Tibial nerve (tissue), 4 donors: ENCODE results near the gene KIF5C. TPM values are rescaled to one million over a fixed set of nuclear protein-coding genes. Genes with fewer than 3 reads are reported as not detected.

Source experiments
- DNase-seq, 2 donors: peaks; one replicate each; pipeline ENCODE4 v3.0.0-alpha.2; 2019; ENCODE audit warnings: low spot score in 2 of 2
- H3K27ac ChIP-seq, 4 donors: fragments of 200-600 bp; sonication (generic) in 3 of 4; one replicate each; pipeline ENCODE4 v1.5.1; 2017 to 2019; ENCODE audit warnings: mild to moderate bottlenecking in 1 of 4
- H3K27me3 ChIP-seq, 2 donors: fragments of 200-600 bp; sonication (generic) in 1 of 2; one replicate each; pipeline versions ENCODE4 v1.5.1 to v1.6.0; 2017 to 2019
- H3K36me3 ChIP-seq, 3 donors: fragments of 200-600 bp; sonication (generic); one replicate each; pipeline ENCODE4 v1.5.1; 2018 to 2019
- H3K4me1 ChIP-seq, 4 donors: fragments of 200-600 bp; sonication (generic) in 3 of 4; one replicate each; pipeline ENCODE4 v1.5.1; 2017 to 2019
- H3K4me3 ChIP-seq, 4 donors: fragments of 200-600 bp; sonication (generic) in 3 of 4; one replicate each; pipeline ENCODE4 v1.5.1; 2017 to 2019; ENCODE audit warnings: mild to moderate bottlenecking in 1 of 4, moderate library complexity in 1 of 4
- H3K9me3 ChIP-seq, 4 donors: fragments of 200-600 bp; sonication (generic) in 3 of 4; one replicate each; pipeline ENCODE4 v1.5.1; 2017 to 2019
- CTCF ChIP-seq, 5 experiments: fragments of 200-600 bp in 3 of 5; fragments of 450-650 bp in 2 of 5; sonication (generic) in 3 of 5; IDR thresholded peaks; one replicate each; pipeline ENCODE4 v1.5.1; 2016 to 2019; ENCODE audit warnings: antibody characterized with exemption in 5 of 5, mild to moderate bottlenecking in 3 of 5, moderate library complexity in 2 of 5
- EP300 ChIP-seq, 2 donors: sonication (generic); formaldehyde crosslinking; IDR thresholded peaks; one replicate each; pipeline ENCODE4 v1.6.1; 2017; ENCODE audit warnings: antibody characterized with exemption in 2 of 2, mild to moderate bottlenecking in 1 of 2
- POLR2A ChIP-seq, 2 donors: fragments of 450-650 bp; IDR thresholded peaks; one replicate each; pipeline ENCODE4 v1.6.1; 2017; ENCODE audit warnings: antibody characterized with exemption in 2 of 2, mild to moderate bottlenecking in 2 of 2, moderate library complexity in 2 of 2
- WGBS, 2 donors: methylation state at CpG; one replicate each; pipeline ENCODE4 v1.1.5; 2018; 5-methylcytosine and 5-hydroxymethylcytosine counted together
- total RNA-seq, 4 donors: library from RNA; depleted of rRNA; stranded (reverse); fragments of >200 nt; gene quantifications; one replicate each; pipeline ENCODE4 v1.1.0, GENCODE V29; 2016

The KIF5C gene
- total RNA-seq, 4 donors from 2014 or later, result 10.8 to 47.9 (median 23.6) TPM

GRCh38 chr2:148981324-148981723, 106.3 kb downstream of the KIF5C start:
- Histone ChIP-seq H3K4me3 (no peak overlapping the region), H3K9me3 (no peaks in the 10 kb centered on the region), H3K4me1 (peaks cover 0 to 8% (median 0%) of the 10 kb centered on the region in 4 donors), H3K36me3 (no peaks in the 10 kb centered on the region), H3K27ac (no peak overlapping the region), H3K27me3 (no peaks in the 10 kb centered on the region)
- 83 to 89% methylated on average over 6 of the region's 6 CpGs for WGBS, 2 donors
- no peak for TF ChIP-seq EP300 (IDR thresholded peaks at IDR 0.05)
- TF ChIP-seq POLR2A (IDR thresholded peaks at IDR 0.05), result no peak
- TF ChIP-seq CTCF (IDR thresholded peaks at IDR 0.05), result no peak
- DNase-seq, result no peak

- Histone ChIP-seq H3K27me3 (no peaks in the 10 kb centered on the region), H3K4me1 (peaks cover 0 to 8% (median 0%) of the 10 kb centered on the region in 4 donors), H3K4me3 (no peak overlapping the region), H3K27ac (no peak overlapping the region), H3K36me3 (no peaks in the 10 kb centered on the region), H3K9me3 (no peaks in the 10 kb centered on the region)
- TF ChIP-seq EP300 (IDR thresholded peaks at IDR 0.05), result no peak
- TF ChIP-seq POLR2A (IDR thresholded peaks at IDR 0.05), result no peak
- TF ChIP-seq CTCF (IDR thresholded peaks at IDR 0.05), result no peak
- DNase-seq, result no peak
- WGBS, 2 donors, result 87 to 92% methylated on average over 3 of the region's 3 CpGs
Observed at GRCh38 chr2:148981781-148982180, 106.8 kb downstream of the KIF5C start.

- peaks cover 0 to 8% (median 0%) of the 10 kb centered on the region in 4 donors for H3K4me1 ChIP-seq
- H3K36me3 ChIP-seq, result no peaks in the 10 kb centered on the region
- H3K4me3 ChIP-seq, result no peak overlapping the region
- no peaks in the 10 kb centered on the region for H3K9me3 ChIP-seq
- no peak overlapping the region for H3K27ac ChIP-seq
- DNase-seq, result no peak
- 78% methylated on average over 5 of the region's 5 CpGs for WGBS, 2 donors
- TF ChIP-seq EP300 (IDR thresholded peaks at IDR 0.05) (no peak), POLR2A (IDR thresholded peaks at IDR 0.05) (no peak), CTCF (IDR thresholded peaks at IDR 0.05) (no peak)
- H3K27me3 ChIP-seq, result no peaks in the 10 kb centered on the region
Observed at GRCh38 chr2:148982282-148982681, 107.3 kb downstream of the KIF5C start.

- Histone ChIP-seq H3K27me3 (no peaks in the 10 kb centered on the region), H3K36me3 (no peaks in the 10 kb centered on the region), H3K27ac (no peak overlapping the region), H3K4me1 (peaks cover 0 to 5% (median 0%) of the 10 kb centered on the region in 4 donors), H3K9me3 (no peaks in the 10 kb centered on the region), H3K4me3 (no peak overlapping the region)
- TF ChIP-seq EP300 (IDR thresholded peaks at IDR 0.05) (no peak), POLR2A (IDR thresholded peaks at IDR 0.05) (no peak), CTCF (IDR thresholded peaks at IDR 0.05) (no peak)
- DNase-seq, result no peak
Observed at GRCh38 chr2:148983896-148984295, 108.9 kb downstream of the KIF5C start.

- no peak for DNase-seq
- Histone ChIP-seq H3K27me3 (no peaks in the 10 kb centered on the region), H3K4me3 (no peak overlapping the region), H3K9me3 (no peaks in the 10 kb centered on the region), H3K4me1 (no peaks in the 10 kb centered on the region), H3K27ac (no peak overlapping the region), H3K36me3 (no peaks in the 10 kb centered on the region)
- no peak for TF ChIP-seq CTCF (IDR thresholded peaks at IDR 0.05)
- no peak for TF ChIP-seq EP300 (IDR thresholded peaks at IDR 0.05)
- TF ChIP-seq POLR2A (IDR thresholded peaks at IDR 0.05), result no peak
Observed at GRCh38 chr2:148984449-148984848, 109.4 kb downstream of the KIF5C start.
